ENCODE measurements around the gene FKBP8.

DNA sequence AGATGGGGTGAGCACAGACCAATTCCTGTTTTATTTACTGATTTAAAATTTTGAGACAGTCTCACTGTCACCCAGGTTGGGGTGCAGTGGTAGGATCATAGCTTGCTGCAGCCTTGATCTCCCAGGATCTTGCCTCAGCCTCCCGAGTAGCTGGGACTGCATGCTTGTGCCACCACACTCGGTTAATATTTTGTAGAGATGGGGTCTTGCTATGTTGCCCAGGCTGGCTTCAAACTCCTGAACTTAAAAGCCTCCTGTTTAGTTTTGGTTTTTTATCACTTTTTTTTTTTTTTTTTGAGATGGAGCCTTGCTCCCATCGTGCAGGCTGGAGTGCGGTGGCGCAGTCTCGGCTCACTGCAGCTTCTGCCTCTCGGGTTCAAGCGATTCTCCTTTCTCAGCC, 33.0 kb upstream of the FKBP8 start:
- TF ChIP-seq, protein P1, sequence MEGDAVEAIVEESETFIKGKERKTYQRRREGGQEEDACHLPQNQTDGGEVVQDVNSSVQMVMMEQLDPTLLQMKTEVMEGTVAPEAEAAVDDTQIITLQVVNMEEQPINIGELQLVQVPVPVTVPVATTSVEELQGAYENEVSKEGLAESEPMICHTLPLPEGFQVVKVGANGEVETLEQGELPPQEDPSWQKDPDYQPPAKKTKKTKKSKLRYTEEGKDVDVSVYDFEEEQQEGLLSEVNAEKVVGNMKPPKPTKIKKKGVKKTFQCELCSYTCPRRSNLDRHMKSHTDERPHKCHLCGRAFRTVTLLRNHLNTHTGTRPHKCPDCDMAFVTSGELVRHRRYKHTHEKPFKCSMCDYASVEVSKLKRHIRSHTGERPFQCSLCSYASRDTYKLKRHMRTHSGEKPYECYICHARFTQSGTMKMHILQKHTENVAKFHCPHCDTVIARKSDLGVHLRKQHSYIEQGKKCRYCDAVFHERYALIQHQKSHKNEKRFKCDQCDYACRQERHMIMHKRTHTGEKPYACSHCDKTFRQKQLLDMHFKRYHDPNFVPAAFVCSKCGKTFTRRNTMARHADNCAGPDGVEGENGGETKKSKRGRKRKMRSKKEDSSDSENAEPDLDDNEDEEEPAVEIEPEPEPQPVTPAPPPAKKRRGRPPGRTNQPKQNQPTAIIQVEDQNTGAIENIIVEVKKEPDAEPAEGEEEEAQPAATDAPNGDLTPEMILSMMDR (IDR thresholded peaks at IDR 0.05): no peak
- TF ChIP-seq POLR2A (IDR thresholded peaks at IDR 0.05): no peak

Measured in lower leg skin (tissue), 3 donors.